NT2/D1 (cell line): ENCODE data around the gene DYNC1H1.
"Not testable (repeated sequence)": the region's sequence is repeated elsewhere in the genome, so short reads cannot be mapped to it uniquely, and the experiment has no call there.

ENCODE experiments used
- DNase-seq: peaks from one replicate; pipeline ENCODE4 v3.0.0-alpha.2; 2011; ENCODE audit warnings: low read depth, low spot score
- H3K27me3 ChIP-seq: 2 replicates; pipeline ENCODE4 v1.6.0; 2011; ENCODE audit warnings: mild to moderate bottlenecking; ENCODE audit not compliant: insufficient read length, insufficient read depth
- H3K36me3 ChIP-seq: 2 replicates; pipeline ENCODE4 v1.6.1; 2011; ENCODE audit warnings: mild to moderate bottlenecking, low read length, mixed read lengths; ENCODE audit not compliant: insufficient read depth, insufficient read length
- H3K4me1 ChIP-seq: 2 replicates; pipeline ENCODE4 v1.5.1; 2011; ENCODE audit not compliant: insufficient read depth, insufficient read length
- H3K4me3 ChIP-seq: 2 replicates; pipeline ENCODE4 v1.5.1; 2011; ENCODE audit warnings: low read depth; ENCODE audit not compliant: insufficient read length
- H3K9ac ChIP-seq: 2 replicates; pipeline ENCODE4 v1.6.0; 2011; ENCODE audit warnings: low read depth; ENCODE audit not compliant: insufficient read length
- H3K9me3 ChIP-seq: 2 replicates; pipeline ENCODE4 v1.5.1; 2011; ENCODE audit warnings: mild to moderate bottlenecking, low read length; ENCODE audit not compliant: insufficient read depth
- SUZ12 ChIP-seq: IDR thresholded peaks from 2 replicates; pipeline ENCODE4 v1.6.1; 2011; ENCODE audit not compliant: insufficient read length, insufficient read depth; ENCODE audit errors: extremely low read depth
- YY1 ChIP-seq: IDR thresholded peaks from 2 replicates; pipeline ENCODE4 v1.6.1; 2011; ENCODE audit not compliant: insufficient read length, insufficient read depth
- ZNF274 ChIP-seq: IDR thresholded peaks from 2 replicates; pipeline ENCODE4 v1.6.1; 2011; ENCODE audit warnings: mild to moderate bottlenecking, low read depth, low read length

Gene DYNC1H1

GRCh38 chr14:102080183-102081080 lies 116.1 kb downstream of the DYNC1H1 start:
- Histone ChIP-seq H3K9ac (no peak overlapping the region), H3K9me3 (no peaks in the 10 kb centered on the region), H3K27me3 (no peaks in the 10 kb centered on the region), H3K36me3 (peaks cover 73% of the 10 kb centered on the region), H3K4me3 (no peak overlapping the region), H3K4me1 (no peaks in the 10 kb centered on the region)
- DNase-seq = no peak
- no peak for TF ChIP-seq YY1
- TF ChIP-seq SUZ12 = no peak
- no peak for TF ChIP-seq ZNF274

GRCh38 chr14:102081231-102082080 lies 117.1 kb downstream of the DYNC1H1 start:
- H3K27me3 ChIP-seq = no peaks in the 10 kb centered on the region
- DNase-seq = no peak
- H3K36me3 ChIP-seq = peaks cover 83% of the 10 kb centered on the region
- no peak overlapping the region for H3K9ac ChIP-seq
- H3K4me1 ChIP-seq = no peaks in the 10 kb centered on the region
- TF ChIP-seq ZNF274 (no peak), YY1 (no peak), SUZ12 (no peak)
- no peaks in the 10 kb centered on the region for H3K9me3 ChIP-seq
- no peak overlapping the region for H3K4me3 ChIP-seq

- DNase-seq, H3K9me3 ChIP-seq, H3K27me3 ChIP-seq, H3K4me1 ChIP-seq, H3K9ac ChIP-seq: not testable (repeated sequence)
- Histone ChIP-seq H3K36me3 (peaks cover 68% of the 10 kb centered on the region), H3K4me3 (peak overlapping the region; percentile 76)
Observed at GRCh38 chr14:102084522-102084921, 120.1 kb downstream of the DYNC1H1 start.

GRCh38 chr14:102084931-102085330 lies 120.6 kb downstream of the DYNC1H1 start:
- peaks cover 64% of the 10 kb centered on the region for H3K36me3 ChIP-seq
- H3K4me3 ChIP-seq = peak overlapping the region; percentile 76
- no peak for DNase-seq
- TF ChIP-seq YY1 (no peak), SUZ12 (no peak)
- no peaks in the 10 kb centered on the region for H3K9me3 ChIP-seq
- no peaks in the 10 kb centered on the region for H3K27me3 ChIP-seq
- H3K9ac ChIP-seq = no peak overlapping the region
- H3K4me1 ChIP-seq = no peaks in the 10 kb centered on the region

- Histone ChIP-seq H3K9me3 (no peaks in the 10 kb centered on the region), H3K27me3 (no peaks in the 10 kb centered on the region), H3K4me3 (peak overlapping the region; percentile 76), H3K36me3 (peaks cover 58% of the 10 kb centered on the region), H3K4me1 (no peaks in the 10 kb centered on the region), H3K9ac (peak overlapping the region; percentile 81)
- TF ChIP-seq ZNF274 (no peak), YY1 (no peak), SUZ12 (no peak)
- no peak for DNase-seq
Observed at GRCh38 chr14:102085488-102085887, 121.1 kb downstream of the DYNC1H1 start.

GRCh38 chr14:102085948-102086708 lies 121.8 kb downstream of the DYNC1H1 start:
- peak overlapping the region; percentile 81 for H3K9ac ChIP-seq
- H3K4me1 ChIP-seq = no peaks in the 10 kb centered on the region
- no peak for DNase-seq
- H3K27me3 ChIP-seq = no peaks in the 10 kb centered on the region
- peak overlapping the region; percentile 76 for H3K4me3 ChIP-seq
- TF ChIP-seq YY1 = no peak
- TF ChIP-seq SUZ12 = no peak
- no peak for TF ChIP-seq ZNF274
- H3K36me3 ChIP-seq = peaks cover 53% of the 10 kb centered on the region
- H3K9me3 ChIP-seq = no peaks in the 10 kb centered on the region

- peak overlapping the region; percentile 81 for H3K9ac ChIP-seq
- peak overlapping the region; percentile 76 for H3K4me3 ChIP-seq
- no peak for TF ChIP-seq ZNF274
- no peak for TF ChIP-seq SUZ12
- TF ChIP-seq YY1 = no peak
- DNase-seq = no peak
- H3K9me3 ChIP-seq = no peaks in the 10 kb centered on the region
- H3K36me3 ChIP-seq = peaks cover 47% of the 10 kb centered on the region
- no peaks in the 10 kb centered on the region for H3K4me1 ChIP-seq
- no peaks in the 10 kb centered on the region for H3K27me3 ChIP-seq
Observed at GRCh38 chr14:102086709-102086971, 122.3 kb downstream of the DYNC1H1 start.
